HG03575 (cell line): ENCODE measurements around the gene APH1B.

ENCODE experiments used
- ATAC-seq: cut with Tn5 transposase; IDR thresholded peaks from one replicate; pipeline ENCODE4 v1.9.1; 2021; ENCODE audit not compliant: unreplicated experiment, insufficient number of reproducible peaks, low FRiP score; ENCODE audit errors: extremely low read depth

Gene APH1B

GRCh38 chr15:63344731-63345390 is 67.5 kb downstream of the APH1B start:
- ATAC-seq = no peak

- ATAC-seq = no peak
Measured at GRCh38 chr15:63345391-63345752, 68.0 kb downstream of the APH1B start.

- no peak for ATAC-seq
Measured at GRCh38 chr15:63347074-63347857, 69.9 kb downstream of the APH1B start.

GRCh38 chr15:63348392-63348791 is 71.0 kb downstream of the APH1B start:
- no peak for ATAC-seq

GRCh38 chr15:63349156-63349555 is 71.8 kb downstream of the APH1B start:
- no peak for ATAC-seq

GRCh38 chr15:63349621-63350020 is 72.2 kb downstream of the APH1B start:
- no peak for ATAC-seq

GRCh38 chr15:63350178-63350621 is 72.8 kb downstream of the APH1B start:
- ATAC-seq = no peak

GRCh38 chr15:63351170-63351569 is 73.8 kb downstream of the APH1B start:
- ATAC-seq = no peak

GRCh38 chr15:63352808-63353207 is 75.4 kb downstream of the APH1B start:
- no peak for ATAC-seq

GRCh38 chr15:63353261-63353660 is 75.9 kb downstream of the APH1B start:
- ATAC-seq = no peak

GRCh38 chr15:63353887-63354286 is 76.5 kb downstream of the APH1B start:
- no peak for ATAC-seq

- no peak for ATAC-seq
Measured at GRCh38 chr15:63354821-63355650, 77.6 kb downstream of the APH1B start.

- no peak for ATAC-seq
Measured at GRCh38 chr15:63357061-63357460, 79.7 kb downstream of the APH1B start.

GRCh38 chr15:63357731-63358130 is 80.3 kb downstream of the APH1B start:
- ATAC-seq = no peak

GRCh38 chr15:63358241-63359029 is 81.0 kb downstream of the APH1B start:
- no peak for ATAC-seq
